MV-4-11 (cell line): ENCODE results near the gene SPEN.
"Not testable (repeated sequence)": the region's sequence is repeated elsewhere in the genome, so short reads cannot be mapped to it uniquely, and the experiment has no call there.

Experiments
- DNase-seq: peaks from one replicate; lab custom pipeline; 2025; lab: John Stamatoyannopoulos, UW

SPEN gene

DNA sequence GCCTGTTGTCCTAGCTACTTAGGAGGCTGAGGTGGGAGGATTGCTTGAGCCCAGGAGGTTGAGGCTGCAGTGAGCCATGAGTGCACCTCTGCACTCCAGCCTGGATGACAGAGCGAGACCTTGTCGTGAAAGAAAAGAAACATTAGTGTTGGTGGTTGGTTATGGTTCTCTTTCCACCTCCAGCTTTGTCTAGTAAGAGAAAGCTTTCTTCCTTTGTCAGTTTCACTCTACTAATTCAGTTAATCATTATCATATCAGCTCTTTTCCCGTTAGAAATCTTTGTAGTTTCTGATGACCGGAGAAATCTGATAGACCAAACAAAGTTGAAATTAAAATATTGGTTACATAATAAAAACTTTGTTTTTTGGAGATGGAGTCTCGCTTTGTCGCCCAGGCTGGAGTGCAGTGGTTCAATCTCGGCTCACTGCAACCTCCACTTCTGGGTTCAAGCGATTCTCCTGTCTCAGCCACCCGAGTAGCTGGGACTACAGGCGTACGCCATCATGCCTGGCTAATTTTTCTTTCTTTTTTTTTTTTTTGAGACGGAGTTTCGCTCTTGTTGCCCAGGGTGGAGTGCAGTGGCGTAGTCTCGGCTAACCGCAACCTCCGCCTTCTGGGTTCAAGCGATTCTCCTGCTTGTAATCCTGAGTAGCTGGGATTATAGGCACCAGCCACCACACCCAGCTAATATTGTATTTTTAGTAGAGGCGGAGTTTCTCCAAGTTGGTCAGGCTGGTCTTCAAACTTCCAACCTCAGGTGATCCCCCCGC lies 49.5 kb downstream of the SPEN start:
- not testable (repeated sequence) for DNase-seq

DNA sequence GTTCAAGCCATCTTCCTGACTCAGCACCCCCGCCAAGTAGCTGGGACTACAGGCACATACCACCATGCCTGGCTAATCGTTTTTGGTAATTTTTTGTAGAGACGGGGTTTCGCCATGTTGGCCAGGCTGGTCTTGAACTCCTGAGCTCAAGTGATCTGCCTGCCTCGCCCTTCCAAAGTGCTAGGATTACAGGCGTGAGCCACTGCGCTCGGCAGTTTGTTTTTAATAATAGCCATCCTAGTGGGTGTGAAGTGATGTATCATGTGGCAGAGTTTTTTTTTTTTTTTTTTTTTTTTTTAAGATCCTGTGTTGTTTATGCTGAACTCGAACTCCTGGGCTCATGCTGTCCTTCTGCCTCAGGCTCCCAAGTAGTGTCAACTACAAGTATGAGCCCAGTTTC lies 51.8 kb downstream of the SPEN start:
- no peak for DNase-seq

DNA sequence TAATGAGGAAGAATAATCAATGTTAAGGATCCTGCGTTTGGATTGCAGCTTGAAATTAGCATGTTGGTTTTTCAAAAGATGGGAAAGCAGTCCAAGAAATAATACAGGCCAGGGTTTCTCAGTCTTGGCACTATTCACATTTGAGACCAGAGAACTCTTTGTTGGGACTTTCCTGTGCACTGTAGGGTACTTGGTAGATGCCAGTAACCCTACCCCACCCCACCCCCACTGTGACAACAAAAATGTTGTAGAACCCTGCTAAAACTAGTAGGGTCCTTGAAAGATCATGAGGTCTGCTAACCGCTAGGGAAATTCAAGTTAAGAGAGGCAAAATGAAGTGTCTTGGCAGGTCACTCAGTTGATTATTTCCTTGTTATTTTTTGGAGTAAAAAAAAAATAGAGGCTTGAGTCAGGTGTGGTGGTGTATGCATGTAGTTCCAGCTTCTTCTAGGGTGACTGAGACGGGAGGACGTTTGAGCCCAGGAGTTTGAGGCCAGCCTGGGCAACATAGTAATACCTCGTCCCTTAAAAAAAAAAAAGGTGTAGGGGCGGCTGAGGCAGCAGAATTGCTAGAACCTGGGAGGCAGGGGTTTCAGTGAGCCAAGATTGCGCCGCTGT lies 53.3 kb downstream of the SPEN start:
- no peak for DNase-seq

DNA sequence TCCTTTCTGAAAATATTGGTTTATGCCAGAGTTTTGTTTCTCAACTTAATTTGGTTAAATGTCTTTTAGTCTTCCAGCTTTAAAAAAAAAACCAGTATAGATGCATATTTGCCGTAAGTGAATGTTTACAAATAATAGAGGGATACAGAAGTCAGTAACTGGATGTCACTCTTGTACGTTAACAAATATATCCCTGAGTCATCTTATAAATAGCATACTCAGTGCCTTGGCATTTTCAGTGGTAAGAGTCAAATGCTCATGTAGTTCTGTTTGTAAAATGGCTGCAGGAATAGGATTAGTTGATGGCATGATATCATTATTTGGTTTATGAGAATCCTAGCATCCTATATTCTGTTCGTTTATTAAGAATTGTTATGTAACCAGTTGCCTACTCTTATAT lies 55.4 kb downstream of the SPEN start:
- DNase-seq, result no peak

- DNase-seq, result no peak
These were observed 61.1 kb downstream of the SPEN start for GRCh38 chr1:15908597-15908996.

- DNase-seq, result no peak
These were observed 63.6 kb downstream of the SPEN start for GRCh38 chr1:15911141-15911540.

GRCh38 chr1:15911927-15912326 lies 64.4 kb downstream of the SPEN start:
- no peak for DNase-seq

GRCh38 chr1:15913607-15914006 lies 66.1 kb downstream of the SPEN start:
- DNase-seq, result not testable (repeated sequence)

- no peak for DNase-seq
These were observed 68.5 kb downstream of the SPEN start for GRCh38 chr1:15915991-15916390.

DNA sequence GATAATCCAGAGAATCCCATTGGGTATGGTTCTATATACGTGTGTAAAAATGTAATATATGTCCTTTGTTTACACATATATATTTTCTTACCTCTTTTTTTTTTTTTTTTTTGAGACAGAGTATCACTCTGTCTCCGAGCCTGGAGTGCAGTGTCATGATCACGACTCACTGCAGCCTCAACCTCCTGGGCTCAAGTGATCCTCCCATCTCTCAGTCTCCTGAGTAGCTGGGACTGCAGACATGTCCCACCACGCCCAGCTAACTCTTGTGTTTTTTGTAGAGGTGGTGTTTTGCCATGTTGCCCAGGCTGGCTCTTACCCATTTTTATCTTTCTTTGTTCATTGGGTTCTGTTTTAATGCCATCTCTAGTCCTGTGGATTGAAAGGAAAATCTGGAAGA lies 68.9 kb downstream of the SPEN start:
- no peak for DNase-seq

DNA sequence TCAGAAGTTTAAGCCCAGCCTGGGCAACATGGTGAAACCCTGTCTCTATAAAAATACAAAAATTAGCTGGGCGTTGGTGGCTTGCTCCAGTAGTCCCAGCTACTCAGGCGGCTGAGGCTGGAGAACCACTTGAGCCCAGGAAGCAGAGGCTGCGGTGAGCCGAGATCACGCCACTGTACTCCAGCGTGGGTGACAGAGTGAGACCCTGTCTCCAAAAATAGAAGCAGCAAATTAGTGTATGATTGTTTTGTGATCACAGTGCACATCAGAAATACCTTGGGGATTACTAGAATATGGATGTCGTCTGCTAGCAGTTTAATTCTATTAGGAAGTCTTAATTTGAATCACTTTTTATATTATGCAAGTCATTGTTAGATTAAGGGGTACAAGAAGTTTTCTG lies 69.4 kb downstream of the SPEN start:
- DNase-seq, result no peak

GRCh38 chr1:15918962-15919715 lies 71.6 kb downstream of the SPEN start:
- no peak for DNase-seq

DNA sequence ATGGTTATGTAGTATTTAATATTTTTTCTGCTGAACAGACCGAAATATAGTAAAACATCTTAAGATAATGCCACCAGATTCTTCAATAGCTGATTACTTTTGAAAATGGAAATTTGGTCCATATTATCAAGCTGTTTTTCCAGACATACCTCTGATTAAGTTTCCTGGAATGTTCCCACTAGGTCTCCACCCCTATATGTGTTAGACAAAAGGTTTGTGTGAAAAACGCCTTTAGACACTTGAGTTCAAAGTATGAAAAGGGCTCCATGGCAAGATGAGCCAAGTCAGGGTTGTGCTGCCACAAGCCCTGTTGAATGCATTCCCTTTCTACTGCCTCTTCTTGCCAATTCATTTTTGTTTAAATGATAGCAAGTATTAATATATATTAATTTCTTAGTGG lies 75.7 kb downstream of the SPEN start:
- DNase-seq, result no peak

DNA sequence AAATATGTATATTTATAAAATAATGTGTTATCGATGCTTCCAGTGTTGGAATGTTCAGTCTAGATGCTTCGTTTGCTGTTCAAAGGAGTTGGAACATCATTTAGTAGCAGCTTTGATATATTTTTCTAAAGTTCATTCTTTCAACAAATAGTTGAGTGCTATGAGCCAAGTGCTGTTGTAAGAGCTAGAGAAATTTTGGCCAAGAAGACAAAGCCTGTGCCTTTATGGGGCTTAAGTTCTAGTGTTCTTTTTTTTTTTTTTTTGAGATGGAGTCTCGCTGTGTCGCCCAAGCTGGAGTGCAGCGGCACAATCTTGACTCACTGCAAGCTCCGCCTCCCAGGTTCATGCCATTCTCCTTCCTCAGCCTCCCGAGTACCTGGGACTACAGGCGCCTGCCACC lies 78.9 kb downstream of the SPEN start:
- not testable (repeated sequence) for DNase-seq

GRCh38 chr1:15928971-15929965 lies 81.8 kb downstream of the SPEN start:
- DNase-seq, result no peak

DNA sequence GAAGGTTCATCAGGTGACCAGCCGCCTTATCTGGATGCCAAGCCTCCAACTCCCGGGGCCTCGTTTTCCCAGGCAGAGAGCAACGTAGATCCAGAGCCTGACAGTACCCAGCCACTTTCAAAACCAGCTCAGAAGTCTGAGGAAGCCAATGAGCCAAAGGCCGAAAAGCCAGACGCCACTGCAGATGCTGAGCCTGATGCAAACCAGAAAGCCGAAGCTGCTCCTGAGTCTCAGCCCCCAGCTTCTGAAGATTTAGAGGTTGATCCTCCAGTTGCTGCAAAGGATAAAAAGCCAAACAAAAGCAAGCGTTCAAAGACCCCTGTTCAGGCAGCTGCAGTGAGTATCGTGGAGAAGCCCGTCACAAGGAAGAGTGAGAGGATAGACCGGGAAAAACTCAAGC lies 83.9 kb downstream of the SPEN start:
- no peak for DNase-seq

DNA sequence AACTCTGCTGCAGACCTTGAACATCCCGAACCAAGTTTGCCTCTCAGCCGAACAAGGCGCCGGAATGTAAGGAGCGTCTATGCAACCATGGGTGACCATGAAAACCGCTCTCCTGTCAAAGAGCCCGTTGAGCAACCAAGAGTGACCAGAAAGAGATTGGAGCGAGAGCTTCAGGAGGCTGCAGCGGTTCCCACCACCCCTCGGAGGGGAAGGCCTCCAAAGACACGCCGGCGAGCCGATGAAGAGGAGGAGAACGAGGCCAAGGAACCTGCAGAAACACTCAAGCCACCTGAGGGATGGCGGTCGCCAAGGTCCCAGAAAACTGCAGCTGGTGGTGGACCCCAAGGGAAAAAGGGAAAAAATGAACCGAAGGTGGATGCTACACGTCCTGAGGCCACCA lies 84.4 kb downstream of the SPEN start:
- DNase-seq, result no peak

DNA sequence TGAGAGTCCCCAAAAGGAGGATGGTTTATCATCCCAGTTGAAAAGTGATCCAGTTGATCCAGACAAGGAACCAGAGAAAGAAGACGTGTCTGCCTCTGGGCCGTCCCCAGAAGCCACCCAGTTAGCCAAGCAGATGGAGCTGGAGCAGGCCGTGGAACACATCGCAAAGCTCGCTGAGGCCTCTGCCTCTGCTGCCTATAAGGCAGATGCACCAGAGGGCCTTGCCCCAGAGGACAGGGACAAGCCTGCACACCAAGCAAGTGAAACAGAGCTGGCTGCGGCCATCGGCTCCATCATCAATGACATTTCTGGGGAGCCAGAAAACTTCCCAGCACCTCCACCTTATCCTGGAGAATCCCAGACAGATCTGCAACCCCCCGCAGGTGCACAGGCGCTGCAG lies 85.1 kb downstream of the SPEN start:
- no peak for DNase-seq

- no peak for DNase-seq
These were observed 86.2 kb downstream of the SPEN start for GRCh38 chr1:15933684-15934083.

- DNase-seq, result no peak
These were observed 86.9 kb downstream of the SPEN start for GRCh38 chr1:15934211-15935055.
